ENCODE data around the gene RTN3.
A peak's percentile ranks its signal among the peaks of the same experiment; 100 is the strongest.

RTN3 gene

DNA sequence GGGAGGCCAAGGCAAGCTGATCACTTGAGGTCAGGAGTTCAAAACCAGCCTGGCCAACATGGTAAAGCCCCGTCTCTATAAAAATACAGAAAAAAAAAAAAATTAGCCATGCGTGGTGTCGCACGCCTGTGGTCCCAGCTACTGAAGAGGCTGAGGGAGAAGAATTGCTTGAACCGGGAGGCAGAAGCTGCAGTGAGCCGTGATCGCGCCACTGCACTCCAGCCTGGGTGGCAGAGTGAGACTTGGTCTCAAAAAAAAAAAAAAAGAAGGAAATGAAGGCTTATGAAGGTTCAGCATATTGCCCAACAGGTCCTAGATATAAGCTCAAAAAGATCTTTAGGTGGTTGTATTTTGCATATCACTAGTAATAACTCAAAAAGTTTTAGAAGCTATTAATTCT is 20.3 kb upstream of the RTN3 start:
- TF ChIP-seq, protein P1, sequence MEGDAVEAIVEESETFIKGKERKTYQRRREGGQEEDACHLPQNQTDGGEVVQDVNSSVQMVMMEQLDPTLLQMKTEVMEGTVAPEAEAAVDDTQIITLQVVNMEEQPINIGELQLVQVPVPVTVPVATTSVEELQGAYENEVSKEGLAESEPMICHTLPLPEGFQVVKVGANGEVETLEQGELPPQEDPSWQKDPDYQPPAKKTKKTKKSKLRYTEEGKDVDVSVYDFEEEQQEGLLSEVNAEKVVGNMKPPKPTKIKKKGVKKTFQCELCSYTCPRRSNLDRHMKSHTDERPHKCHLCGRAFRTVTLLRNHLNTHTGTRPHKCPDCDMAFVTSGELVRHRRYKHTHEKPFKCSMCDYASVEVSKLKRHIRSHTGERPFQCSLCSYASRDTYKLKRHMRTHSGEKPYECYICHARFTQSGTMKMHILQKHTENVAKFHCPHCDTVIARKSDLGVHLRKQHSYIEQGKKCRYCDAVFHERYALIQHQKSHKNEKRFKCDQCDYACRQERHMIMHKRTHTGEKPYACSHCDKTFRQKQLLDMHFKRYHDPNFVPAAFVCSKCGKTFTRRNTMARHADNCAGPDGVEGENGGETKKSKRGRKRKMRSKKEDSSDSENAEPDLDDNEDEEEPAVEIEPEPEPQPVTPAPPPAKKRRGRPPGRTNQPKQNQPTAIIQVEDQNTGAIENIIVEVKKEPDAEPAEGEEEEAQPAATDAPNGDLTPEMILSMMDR (IDR thresholded peaks at IDR 0.05), result no peak
- H3K27ac ChIP-seq, result no peak overlapping the region

DNA sequence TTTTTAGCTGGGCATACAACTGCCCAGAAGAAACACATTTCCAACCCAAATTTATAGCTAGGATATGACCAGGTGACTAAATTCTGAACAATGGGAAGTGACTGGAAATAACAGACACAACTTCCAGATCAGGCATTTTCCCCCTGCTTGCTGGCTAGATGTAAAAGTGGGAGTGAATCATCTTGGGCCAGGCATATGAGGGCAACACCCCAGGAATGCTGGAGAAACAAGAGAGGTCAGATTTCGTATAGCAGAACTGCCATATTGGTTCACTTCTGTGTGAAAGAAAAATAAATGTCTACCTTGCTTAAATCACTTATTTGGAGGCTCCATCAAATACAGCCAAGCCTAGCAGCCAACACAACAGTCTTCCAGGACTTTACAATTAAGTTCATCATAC is 17.5 kb upstream of the RTN3 start:
- no peak overlapping the region for H3K27ac ChIP-seq
- TF ChIP-seq, protein P1 (IDR thresholded peaks at IDR 0.05), result no peak
- no peak for TF ChIP-seq ZFX (IDR thresholded peaks at IDR 0.05; ENCODE audit: borderline replicate concordance)

DNA sequence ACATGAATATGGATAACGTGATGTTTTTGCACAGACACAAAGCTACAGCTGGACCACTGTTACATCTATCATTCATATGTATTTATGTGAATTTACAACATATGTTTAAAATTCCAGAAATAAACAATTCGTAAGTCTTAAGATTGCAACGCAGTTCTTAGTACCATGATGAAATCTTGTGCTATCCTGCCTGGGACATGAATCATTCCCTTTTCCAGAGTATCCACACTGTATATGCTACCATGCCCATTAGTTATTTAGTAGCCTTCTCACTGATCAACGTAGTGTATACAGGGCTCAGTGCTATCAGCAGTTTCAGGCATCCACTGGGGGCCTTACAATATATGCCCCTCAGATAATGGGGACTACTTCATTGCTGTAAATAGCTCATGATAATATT is 14.4 kb upstream of the RTN3 start:
- no peak overlapping the region for H3K27ac ChIP-seq
- no peak for TF ChIP-seq ZFX (IDR thresholded peaks at IDR 0.05; ENCODE audit: borderline replicate concordance)
- TF ChIP-seq, protein P1 (IDR thresholded peaks at IDR 0.05), result no peak

DNA sequence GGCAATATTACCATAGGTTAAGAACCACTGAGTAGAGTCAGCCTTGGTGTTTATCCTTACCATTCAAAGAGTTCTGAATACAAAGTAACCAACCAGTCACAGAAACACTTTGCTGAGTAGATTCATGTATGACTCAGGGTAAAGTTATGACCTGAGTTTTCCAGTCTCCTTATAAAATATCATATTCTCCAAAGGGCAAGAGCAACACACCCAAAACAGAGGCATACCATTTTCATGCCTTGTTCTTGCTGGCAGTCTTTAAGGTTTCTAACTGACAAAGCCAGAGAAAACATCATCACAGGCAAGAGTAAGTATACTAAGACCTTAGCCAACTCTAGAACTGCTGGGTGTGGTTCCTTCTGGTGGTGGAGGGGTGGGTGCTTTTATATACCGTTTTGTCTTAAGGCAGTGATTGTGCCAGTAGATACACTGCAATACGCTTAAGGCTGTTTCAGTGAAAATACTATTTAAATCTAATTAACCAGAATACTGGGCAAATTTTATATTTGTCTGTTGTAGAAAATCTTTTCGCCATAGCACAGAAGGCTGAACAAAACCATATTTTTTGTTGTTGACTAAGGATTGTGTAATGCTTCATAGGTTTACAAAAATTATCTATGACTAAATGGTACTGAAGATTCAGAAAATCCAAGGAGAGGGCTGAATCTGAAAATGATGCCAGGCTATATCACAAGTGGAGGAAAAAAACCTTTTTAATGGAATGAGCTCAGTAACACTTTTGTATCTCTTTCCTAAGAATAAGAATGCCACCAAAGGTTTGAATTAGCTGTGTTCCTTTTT is 13.1 kb upstream of the RTN3 start:
- TF ChIP-seq ZFX (IDR thresholded peaks at IDR 0.05; ENCODE audit: borderline replicate concordance), result no peak
- TF ChIP-seq, protein P1 (IDR thresholded peaks at IDR 0.05), result no peak
- no peak overlapping the region for H3K27ac ChIP-seq

DNA sequence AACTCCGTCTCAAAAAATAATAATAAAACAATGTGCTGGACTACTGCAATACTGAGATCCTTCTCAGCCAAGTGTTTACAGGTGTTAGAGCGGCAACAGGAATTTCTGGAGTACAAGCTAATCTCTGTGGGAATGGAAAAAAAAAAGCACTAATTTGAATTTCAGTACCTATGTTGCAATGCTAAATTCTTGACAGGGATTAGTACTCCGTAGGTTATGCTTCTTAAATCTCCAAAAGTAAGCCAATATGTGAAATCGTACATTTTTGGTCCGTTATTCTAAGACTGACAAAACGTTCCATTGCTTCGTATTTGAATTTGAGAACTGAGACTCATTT is 11.2 kb upstream of the RTN3 start:
- TF ChIP-seq ZFX (IDR thresholded peaks at IDR 0.05; ENCODE audit: borderline replicate concordance), result no peak
- TF ChIP-seq, protein P1 (IDR thresholded peaks at IDR 0.05), result no peak
- H3K27ac ChIP-seq, result peak overlapping the region; percentile 95

DNA sequence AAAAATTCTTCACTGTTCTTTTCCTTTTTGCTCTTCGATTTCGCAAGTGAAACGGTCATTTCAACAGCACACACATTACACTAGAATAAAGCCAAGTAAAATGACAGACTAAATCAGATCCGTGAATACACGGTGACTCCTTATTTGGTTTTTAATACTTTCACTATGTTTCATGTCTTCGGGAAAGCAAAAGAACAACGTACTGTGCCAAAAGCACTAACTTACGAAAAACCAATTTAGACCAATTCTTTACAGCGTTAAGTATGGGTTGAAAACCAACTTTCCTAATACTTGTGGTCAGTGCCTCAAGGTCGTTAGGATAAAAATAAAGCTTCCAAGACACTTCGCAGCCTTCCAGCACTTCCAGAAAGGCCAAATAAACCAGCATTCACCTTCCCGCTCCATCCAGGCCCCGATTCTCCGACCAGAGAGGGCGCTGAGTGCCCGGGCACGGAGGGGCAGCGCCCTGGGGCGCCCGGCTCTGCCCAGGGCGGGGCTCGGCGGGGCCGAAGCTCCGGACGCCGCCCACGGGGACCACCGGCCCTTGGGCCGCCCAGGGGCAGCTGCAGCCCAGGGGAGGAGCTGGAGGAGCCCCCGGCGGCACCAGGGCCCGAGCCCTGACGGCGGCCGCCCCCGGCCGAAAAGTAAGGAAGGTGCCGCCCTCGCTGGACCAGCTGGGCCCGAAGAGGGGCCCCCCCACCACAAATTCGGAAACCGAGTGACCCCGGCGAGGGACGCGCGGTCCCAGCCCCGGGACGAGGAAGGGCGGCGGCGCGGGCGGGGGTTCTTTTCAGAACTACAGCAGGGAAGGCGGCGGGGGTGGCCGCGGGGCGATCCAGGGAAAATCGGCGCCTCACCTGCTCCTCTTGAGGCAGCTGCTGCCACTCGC is 10.6 kb upstream of the RTN3 start:
- peak overlapping the region; percentile 95 for H3K27ac ChIP-seq
- TF ChIP-seq ZFX (IDR thresholded peaks at IDR 0.05; ENCODE audit: borderline replicate concordance), result no peak
- TF ChIP-seq, protein P1 (IDR thresholded peaks at IDR 0.05), result peak; percentile 91

All from 22Rv1 (cell line).